ENCODE measurements around the gene FGF18.

- TF ChIP-seq, protein P1, sequence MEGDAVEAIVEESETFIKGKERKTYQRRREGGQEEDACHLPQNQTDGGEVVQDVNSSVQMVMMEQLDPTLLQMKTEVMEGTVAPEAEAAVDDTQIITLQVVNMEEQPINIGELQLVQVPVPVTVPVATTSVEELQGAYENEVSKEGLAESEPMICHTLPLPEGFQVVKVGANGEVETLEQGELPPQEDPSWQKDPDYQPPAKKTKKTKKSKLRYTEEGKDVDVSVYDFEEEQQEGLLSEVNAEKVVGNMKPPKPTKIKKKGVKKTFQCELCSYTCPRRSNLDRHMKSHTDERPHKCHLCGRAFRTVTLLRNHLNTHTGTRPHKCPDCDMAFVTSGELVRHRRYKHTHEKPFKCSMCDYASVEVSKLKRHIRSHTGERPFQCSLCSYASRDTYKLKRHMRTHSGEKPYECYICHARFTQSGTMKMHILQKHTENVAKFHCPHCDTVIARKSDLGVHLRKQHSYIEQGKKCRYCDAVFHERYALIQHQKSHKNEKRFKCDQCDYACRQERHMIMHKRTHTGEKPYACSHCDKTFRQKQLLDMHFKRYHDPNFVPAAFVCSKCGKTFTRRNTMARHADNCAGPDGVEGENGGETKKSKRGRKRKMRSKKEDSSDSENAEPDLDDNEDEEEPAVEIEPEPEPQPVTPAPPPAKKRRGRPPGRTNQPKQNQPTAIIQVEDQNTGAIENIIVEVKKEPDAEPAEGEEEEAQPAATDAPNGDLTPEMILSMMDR (conservative IDR thresholded peaks at IDR 0.05; ENCODE audit: low read depth, low read length): no peak
- no peak for TF ChIP-seq CEBPB (IDR thresholded peaks at IDR 0.05; ENCODE audit: low read depth, low read length)
- TF ChIP-seq SMC3 (IDR thresholded peaks at IDR 0.05; ENCODE audit: low read depth, low read length): no peak
- TF ChIP-seq RCOR1 (IDR thresholded peaks at IDR 0.05; ENCODE audit: insufficient replicate concordance, low read length): no peak
- no peak for TF ChIP-seq POLR2A (IDR thresholded peaks at IDR 0.05; ENCODE audit: low read depth, low read length)
- no peak for TF ChIP-seq ELK1 (IDR thresholded peaks at IDR 0.05; ENCODE audit: borderline replicate concordance, low read depth, low read length)
- no peak for TF ChIP-seq RAD21 (IDR thresholded peaks at IDR 0.05; ENCODE audit: low read length)
Measured at GRCh38 chr5:171459839-171460238, 40.4 kb downstream of the FGF18 start.
